ENCODE results near the gene RUNDC3A.

RUNDC3A gene

DNA sequence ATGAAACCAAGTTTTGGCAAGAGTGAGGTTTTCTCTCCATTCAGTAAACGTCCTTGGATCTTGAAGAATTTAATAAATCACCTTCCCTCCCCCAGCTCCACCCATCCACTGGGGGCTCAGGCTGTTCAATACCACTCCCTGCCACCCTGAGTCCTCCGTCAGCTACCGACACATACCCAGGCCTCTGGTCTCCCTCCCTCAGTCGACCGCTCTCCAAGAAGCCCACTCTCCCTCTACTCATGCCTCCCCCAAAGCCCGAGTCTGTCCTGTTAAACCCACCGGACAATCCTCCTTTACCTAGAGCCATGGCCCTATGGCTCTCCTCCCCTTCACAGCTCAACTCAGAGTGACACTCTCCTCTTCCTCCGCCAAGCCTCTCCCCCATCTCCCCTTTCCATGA, 20.8 kb upstream of the RUNDC3A start:
- Histone ChIP-seq H3F3A (ENCODE audit: insufficient read depth, low read length) (no peaks in the 10 kb centered on the region), H3K9ac (ENCODE audit: low read length) (no peak overlapping the region), H3K27me3 (ENCODE audit: insufficient read depth, low read length) (no peaks in the 10 kb centered on the region; the same call in 1 of the 2 replicates), H3K27ac (ENCODE audit: low read depth, low read length, poor library complexity, severe bottlenecking) (no peak overlapping the region), H3K4me3 (ENCODE audit: low read depth, low read length, poor library complexity, severe bottlenecking) (no peak overlapping the region), H3K9me3 (ENCODE audit: low read length) (no peaks in the 10 kb centered on the region), H3K4me2 (ENCODE audit: low read length) (no peak overlapping the region), H3K36me3 (ENCODE audit: insufficient read depth, low read length) (no peaks in the 10 kb centered on the region), H3K79me2 (ENCODE audit: insufficient read depth, low read length) (no peaks in the 10 kb centered on the region), H3K4me1 (ENCODE audit: insufficient read depth, low read length, severe bottlenecking) (no peaks in the 10 kb centered on the region), H4K20me1 (ENCODE audit: insufficient read depth, low read length) (no peaks in the 10 kb centered on the region), H3K9me2 (ENCODE audit: low read depth, low read length) (no peaks in the 10 kb centered on the region), H2AFZ (ENCODE audit: low read length) (no peak overlapping the region)
- no peak for TF ChIP-seq EZH2 (IDR thresholded peaks at IDR 0.05; ENCODE audit: borderline replicate concordance, low read length)
- TF ChIP-seq, protein P1, sequence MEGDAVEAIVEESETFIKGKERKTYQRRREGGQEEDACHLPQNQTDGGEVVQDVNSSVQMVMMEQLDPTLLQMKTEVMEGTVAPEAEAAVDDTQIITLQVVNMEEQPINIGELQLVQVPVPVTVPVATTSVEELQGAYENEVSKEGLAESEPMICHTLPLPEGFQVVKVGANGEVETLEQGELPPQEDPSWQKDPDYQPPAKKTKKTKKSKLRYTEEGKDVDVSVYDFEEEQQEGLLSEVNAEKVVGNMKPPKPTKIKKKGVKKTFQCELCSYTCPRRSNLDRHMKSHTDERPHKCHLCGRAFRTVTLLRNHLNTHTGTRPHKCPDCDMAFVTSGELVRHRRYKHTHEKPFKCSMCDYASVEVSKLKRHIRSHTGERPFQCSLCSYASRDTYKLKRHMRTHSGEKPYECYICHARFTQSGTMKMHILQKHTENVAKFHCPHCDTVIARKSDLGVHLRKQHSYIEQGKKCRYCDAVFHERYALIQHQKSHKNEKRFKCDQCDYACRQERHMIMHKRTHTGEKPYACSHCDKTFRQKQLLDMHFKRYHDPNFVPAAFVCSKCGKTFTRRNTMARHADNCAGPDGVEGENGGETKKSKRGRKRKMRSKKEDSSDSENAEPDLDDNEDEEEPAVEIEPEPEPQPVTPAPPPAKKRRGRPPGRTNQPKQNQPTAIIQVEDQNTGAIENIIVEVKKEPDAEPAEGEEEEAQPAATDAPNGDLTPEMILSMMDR (IDR thresholded peaks at IDR 0.05; ENCODE audit: low read length), result no peak

DNA sequence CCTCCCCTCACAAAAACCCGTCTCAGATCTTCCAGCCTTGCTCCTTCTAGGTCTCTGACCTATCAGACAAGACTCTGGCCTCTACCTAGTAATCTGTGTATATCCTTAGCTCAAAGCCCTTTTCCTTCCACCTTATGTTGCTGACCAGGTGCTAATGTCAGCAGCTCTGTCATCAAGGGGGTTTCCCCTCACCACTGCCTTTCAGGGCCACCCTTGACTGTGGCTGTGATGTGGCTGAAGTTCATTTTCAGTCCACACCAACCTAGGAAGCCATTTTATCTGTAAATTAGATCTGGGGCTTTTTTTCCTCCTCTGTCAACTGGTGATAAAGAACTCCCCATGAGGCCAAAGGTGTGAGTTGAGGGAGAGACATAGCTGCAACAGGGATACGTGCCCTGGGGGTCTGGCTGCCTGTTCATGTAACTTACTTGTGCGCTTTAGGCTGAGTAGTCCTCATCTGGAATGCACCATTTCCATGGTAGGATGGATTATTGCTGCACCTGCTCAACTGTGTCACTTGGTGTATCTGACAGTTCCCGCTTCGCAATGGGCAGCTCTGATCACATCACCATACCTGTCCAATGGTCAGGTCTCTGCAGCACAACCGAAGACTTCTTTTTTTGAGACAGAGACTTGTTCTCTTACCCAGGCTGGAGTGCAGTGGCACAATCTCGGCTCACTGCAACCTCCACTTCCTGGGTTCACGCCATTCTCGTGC, 14.7 kb upstream of the RUNDC3A start:
- TF ChIP-seq, protein P1 (IDR thresholded peaks at IDR 0.05; ENCODE audit: low read length), result no peak
- TF ChIP-seq EZH2 (IDR thresholded peaks at IDR 0.05; ENCODE audit: borderline replicate concordance, low read length), result no peak
- Histone ChIP-seq H3F3A (ENCODE audit: insufficient read depth, low read length) (no peaks in the 10 kb centered on the region), H3K4me2 (ENCODE audit: low read length) (no peak overlapping the region), H4K20me1 (ENCODE audit: insufficient read depth, low read length) (no peaks in the 10 kb centered on the region), H3K9ac (ENCODE audit: low read length) (no peak overlapping the region), H3K9me2 (ENCODE audit: low read depth, low read length) (no peaks in the 10 kb centered on the region), H3K9me3 (ENCODE audit: low read length) (no peaks in the 10 kb centered on the region), H3K79me2 (ENCODE audit: insufficient read depth, low read length) (no peaks in the 10 kb centered on the region), H3K4me3 (ENCODE audit: low read depth, low read length, poor library complexity, severe bottlenecking) (no peak overlapping the region), H3K27me3 (ENCODE audit: insufficient read depth, low read length) (no peaks in the 10 kb centered on the region; the same call in 1 of the 2 replicates), H2AFZ (ENCODE audit: low read length) (no peak overlapping the region), H3K4me1 (ENCODE audit: insufficient read depth, low read length, severe bottlenecking) (no peaks in the 10 kb centered on the region), H3K27ac (ENCODE audit: low read depth, low read length, poor library complexity, severe bottlenecking) (no peak overlapping the region), H3K36me3 (ENCODE audit: insufficient read depth, low read length) (no peaks in the 10 kb centered on the region)

DNA sequence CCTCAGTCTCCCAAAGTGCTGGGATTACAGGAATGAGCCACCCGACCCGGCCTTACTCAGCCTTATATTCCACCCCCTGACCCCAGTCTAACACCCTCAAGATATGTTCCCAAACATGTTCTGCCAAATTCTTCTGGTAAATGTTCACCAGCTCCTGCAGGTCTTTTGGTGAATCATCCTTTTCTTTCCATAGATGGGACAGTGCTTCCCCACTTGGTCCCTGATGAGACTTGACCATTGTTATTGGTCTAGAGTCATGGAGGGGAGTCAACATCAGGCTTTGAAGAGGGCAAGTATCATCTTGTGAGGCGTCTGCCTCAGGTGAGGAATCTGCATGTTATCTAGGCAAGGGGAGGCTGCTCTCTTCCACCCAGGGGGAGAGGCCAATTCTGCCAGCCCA, 10.4 kb upstream of the RUNDC3A start:
- H3K4me3 ChIP-seq (ENCODE audit: low read depth, low read length, poor library complexity, severe bottlenecking), result no peak overlapping the region
- no peak overlapping the region for H3K27ac ChIP-seq (ENCODE audit: low read depth, low read length, poor library complexity, severe bottlenecking)
- no peaks in the 10 kb centered on the region for H3K9me2 ChIP-seq (ENCODE audit: low read depth, low read length)
- no peak overlapping the region for H2AFZ ChIP-seq (ENCODE audit: low read length)
- TF ChIP-seq, protein P1 (IDR thresholded peaks at IDR 0.05; ENCODE audit: low read length), result no peak
- peaks cover 6% of the 10 kb centered on the region; the same call in 1 of the 2 replicates for H3K27me3 ChIP-seq (ENCODE audit: insufficient read depth, low read length)
- no peak overlapping the region for H3K9ac ChIP-seq (ENCODE audit: low read length)
- H4K20me1 ChIP-seq (ENCODE audit: insufficient read depth, low read length), result no peaks in the 10 kb centered on the region
- H3K9me3 ChIP-seq (ENCODE audit: low read length), result no peaks in the 10 kb centered on the region
- no peaks in the 10 kb centered on the region for H3K4me1 ChIP-seq (ENCODE audit: insufficient read depth, low read length, severe bottlenecking)
- H3K4me2 ChIP-seq (ENCODE audit: low read length), result no peak overlapping the region
- no peaks in the 10 kb centered on the region for H3K36me3 ChIP-seq (ENCODE audit: insufficient read depth, low read length)
- H3K79me2 ChIP-seq (ENCODE audit: insufficient read depth, low read length), result no peaks in the 10 kb centered on the region
- H3F3A ChIP-seq (ENCODE audit: insufficient read depth, low read length), result no peaks in the 10 kb centered on the region

Measured in OCI-LY1 (cell line).